GM12891 (cell line): ENCODE data around the gene AUH.

Experiments used
- DNase-seq: peaks from one replicate; pipeline ENCODE4 v3.0.0; 2011; ENCODE audit warnings: low spot score; ENCODE audit not compliant: insufficient read length
- FAIRE-seq: peaks from 2 replicates; lab custom pipeline; 2011; peaks lifted over from hg19 to GRCh38; lab: Jason Lieb, UNC
- PAX5 ChIP-seq: IDR thresholded peaks from 2 replicates; pipeline ENCODE4 v1.6.1; 2011; ENCODE audit warnings: low read length, moderate library complexity, mild to moderate bottlenecking; ENCODE audit not compliant: insufficient read depth, severe bottlenecking
- POLR2A ChIP-seq: IDR thresholded peaks from 2 replicates; pipeline ENCODE4 v1.6.1; 2011; ENCODE audit warnings: low read depth, low read length, control low read depth
- POLR2AphosphoS5 ChIP-seq: IDR thresholded peaks from 2 replicates; pipeline ENCODE4 v1.6.1; 2011; ENCODE audit warnings: low read depth, low read length, control low read depth
- POU2F2 ChIP-seq: IDR thresholded peaks from 2 replicates; pipeline ENCODE4 v1.6.1; 2011; ENCODE audit warnings: low read depth, mild to moderate bottlenecking, control low read depth, low read length, moderate library complexity
- SPI1 ChIP-seq: IDR thresholded peaks from 2 replicates; pipeline ENCODE4 v1.6.1; 2011; ENCODE audit warnings: low read depth, low read length, control low read depth
- TAF1 ChIP-seq: IDR thresholded peaks from 2 replicates; pipeline ENCODE4 v1.6.1; 2011; ENCODE audit warnings: low read depth, low read length, control low read depth

The AUH gene

GRCh38 chr9:91197232-91198181 is 164.2 kb downstream of the AUH start:
- DNase-seq = no peak
- TF ChIP-seq TAF1 (no peak), POLR2A (no peak), SPI1 (no peak), PAX5 (no peak), POLR2AphosphoS5 (no peak), POU2F2 (no peak)
- FAIRE-seq = no peak

DNA sequence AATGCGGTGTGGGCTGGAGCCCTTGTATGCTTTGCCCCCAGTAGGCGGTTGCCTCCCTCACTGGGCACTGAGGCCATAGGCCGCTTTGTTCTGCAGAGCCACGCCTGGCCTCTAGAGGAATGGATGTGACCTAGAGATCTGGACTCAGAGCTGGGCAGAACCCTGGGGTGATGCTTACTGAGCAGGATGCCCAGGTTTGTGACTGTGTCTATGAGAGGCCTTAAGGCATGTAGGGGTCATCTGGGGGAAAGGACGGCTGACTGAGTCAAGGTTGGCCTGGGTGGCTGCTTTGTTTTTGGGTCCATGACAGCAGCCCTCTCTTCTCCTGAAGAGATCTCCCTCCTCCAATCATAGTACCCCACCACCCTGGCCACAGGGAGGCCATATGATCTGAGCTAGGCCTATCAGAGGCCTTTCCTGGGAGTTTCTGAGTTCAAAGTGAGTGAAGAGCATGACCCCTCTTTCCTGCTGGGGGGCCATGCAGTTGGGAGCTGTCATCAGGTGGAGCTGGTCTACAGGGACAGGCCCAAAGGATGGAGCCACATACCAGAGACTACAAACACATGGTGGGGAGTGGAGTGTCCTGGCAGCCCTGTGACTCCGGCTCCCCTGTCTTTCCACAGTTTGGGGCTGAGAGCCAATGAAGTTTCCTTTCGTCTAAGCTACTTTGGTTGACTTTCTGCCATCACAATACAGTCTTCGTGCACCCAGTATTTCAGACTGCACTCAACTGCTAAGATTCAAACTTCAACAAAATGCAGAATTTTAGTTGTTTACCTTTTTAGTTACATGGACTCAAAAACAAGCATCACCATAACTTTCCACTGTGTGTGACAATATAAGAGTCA is 165.4 kb downstream of the AUH start:
- TF ChIP-seq POLR2AphosphoS5 = no peak
- no peak for TF ChIP-seq POLR2A
- no peak for TF ChIP-seq PAX5
- no peak for TF ChIP-seq SPI1
- TF ChIP-seq TAF1 = no peak
- TF ChIP-seq POU2F2 = no peak
- DNase-seq (no peak), FAIRE-seq (no peak)

- no peak for FAIRE-seq
- no peak for DNase-seq
Observed at GRCh38 chr9:91195372-91196012, 166.2 kb downstream of the AUH start.

DNA sequence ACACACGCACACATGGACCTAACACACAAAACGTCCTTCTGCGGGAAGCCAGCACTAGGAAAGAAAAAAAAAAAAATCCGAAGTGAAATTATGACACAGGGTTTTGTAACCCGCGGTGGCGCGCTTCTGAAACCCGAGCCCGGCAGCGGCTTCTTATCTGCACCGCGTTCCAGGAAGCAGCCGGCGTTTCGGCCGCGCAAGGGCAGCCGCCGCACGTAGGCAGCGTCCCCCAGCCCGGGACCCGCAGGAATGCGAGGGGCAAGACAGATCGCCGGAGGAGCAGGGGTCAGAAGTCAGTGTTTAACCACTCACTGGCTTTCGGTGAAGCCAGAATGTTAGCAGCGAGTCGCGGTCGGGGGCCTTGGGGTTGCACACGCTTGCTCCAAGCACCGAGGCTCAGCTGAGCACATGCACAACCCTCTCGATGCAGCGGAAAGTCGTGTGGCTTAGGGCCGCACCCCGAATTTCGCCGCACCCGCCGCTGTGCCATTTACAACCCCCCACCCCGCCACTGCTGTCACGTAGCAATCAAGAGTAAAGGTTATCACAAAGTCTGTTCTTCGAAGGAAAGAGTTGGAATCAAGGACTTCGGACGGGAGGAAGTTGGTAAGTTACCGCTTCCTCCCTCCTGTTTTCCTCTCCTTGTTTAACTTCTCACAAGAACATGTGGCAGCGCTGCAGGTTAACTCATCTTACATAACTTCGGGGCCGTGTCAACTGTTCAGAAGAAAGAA is 167.9 kb downstream of the AUH start:
- DNase-seq (peak; percentile 52), FAIRE-seq (peak; percentile 38)
- TF ChIP-seq POU2F2 (no peak; the same call in 1 of the 2 replicates), TAF1 (no peak), PAX5 (no peak), POLR2AphosphoS5 (no peak), SPI1 (peak; percentile 35; the same call in 1 of the 2 replicates)

More at GRCh38 chr9:91195372-91196012, 166.2 kb downstream of the AUH start:
- TF ChIP-seq TAF1 = no peak
- no peak for TF ChIP-seq PAX5
- TF ChIP-seq POLR2A = no peak
- TF ChIP-seq POU2F2 = no peak
- TF ChIP-seq SPI1 = no peak

- FAIRE-seq (no peak), DNase-seq (no peak)
- TF ChIP-seq POLR2A (no peak), POLR2AphosphoS5 (no peak)
Observed at GRCh38 chr9:91193087-91193657, 168.5 kb downstream of the AUH start.

- no peak for FAIRE-seq
- no peak for DNase-seq
- TF ChIP-seq POU2F2 = no peak
- TF ChIP-seq POLR2A = no peak
- no peak for TF ChIP-seq PAX5
- no peak for TF ChIP-seq TAF1
- no peak for TF ChIP-seq SPI1
- TF ChIP-seq POLR2AphosphoS5 = no peak
Observed at GRCh38 chr9:91192381-91193086, 169.2 kb downstream of the AUH start.

DNA sequence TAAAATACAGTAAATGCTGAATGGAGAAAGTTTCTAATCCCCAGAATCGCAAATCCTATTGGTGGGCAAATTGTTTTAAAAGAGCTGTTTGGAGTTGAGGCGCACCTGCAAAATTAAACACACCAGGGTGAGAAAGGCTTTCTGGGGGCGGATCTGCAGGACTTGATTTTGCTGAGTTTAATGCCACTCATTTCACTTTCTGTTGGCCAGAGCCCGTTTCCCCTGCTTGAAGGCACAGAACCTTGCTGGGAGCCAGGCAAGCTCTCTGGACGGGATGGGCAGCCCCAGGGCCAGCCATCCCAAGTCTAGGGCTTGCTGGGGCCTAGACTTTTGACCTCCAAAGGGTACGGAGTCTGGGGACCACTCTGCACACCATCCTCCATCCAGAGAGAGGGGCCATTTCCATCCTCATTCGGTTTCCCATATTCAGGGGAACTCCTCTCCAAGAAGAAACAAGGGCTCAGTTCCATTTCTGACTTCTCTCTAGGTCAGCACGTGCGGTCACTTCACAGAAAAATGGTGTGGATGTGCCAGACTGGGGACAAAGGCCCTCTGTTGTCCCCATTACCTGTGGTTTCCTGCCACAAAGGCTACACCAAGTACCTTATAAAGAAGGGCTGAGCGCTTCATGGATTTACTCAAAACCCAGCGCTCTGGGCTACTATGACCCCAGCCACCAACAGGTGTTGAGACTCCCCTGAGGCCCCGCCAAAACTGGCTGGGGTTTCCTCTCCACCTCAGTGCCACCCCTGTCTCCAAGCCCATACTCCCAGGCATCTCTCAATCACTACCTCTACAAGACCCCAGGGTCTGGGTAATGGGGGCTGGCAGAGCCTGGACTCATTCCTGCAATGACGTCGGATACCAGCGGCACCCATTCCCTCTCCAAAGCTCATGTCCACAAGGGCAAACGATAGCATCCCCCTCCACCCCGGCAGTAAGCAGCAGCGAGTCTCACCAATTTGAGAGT is 170.0 kb downstream of the AUH start:
- TF ChIP-seq PAX5 = no peak
- TF ChIP-seq POLR2A = no peak
- no peak for TF ChIP-seq TAF1
- TF ChIP-seq POLR2AphosphoS5 = no peak
- no peak for TF ChIP-seq SPI1
- no peak for TF ChIP-seq POU2F2
- DNase-seq (no peak), FAIRE-seq (no peak)
